HCT116 (cell line): Measurements from ENCODE around the gene GSG1L. TPM values are rescaled to one million over a fixed set of nuclear protein-coding genes. Genes with fewer than 3 reads are reported as not detected.

Source experiments
- ATAC-seq: fragments of 200-7000 bp; cut with Tn5 transposase; 2 replicates; pipeline ENCODE4 v1.9.1; 2020; ENCODE audit warnings: mild to moderate bottlenecking, moderate library complexity
- BruUV-seq: library from RNA; stranded (reverse); fragments of 400-500 nt; replicated peaks from 2 replicates; lab custom pipeline; 2021; lab: Mats Ljungman, UMichigan
- CTCF ChIA-PET: fragments of 300-600 bp; sonication (Branson Sonifier 250); formaldehyde crosslinking; loops from one replicate; lab custom pipeline; 2021; ENCODE audit warnings: antibody characterized with exemption; lab: Charles Lee
- POLR2A ChIA-PET: fragments of 300-600, 350-600 bp; sonication (Branson Sonifier 250); formaldehyde crosslinking; loops from one replicate; lab custom pipeline; 2021; ENCODE audit warnings: antibody characterized with exemption; lab: Charles Lee
- RAD21 ChIA-PET, 2 experiments: fragments of 300-600 bp; sonication (Branson Sonifier 250); formaldehyde crosslinking; loops; one replicate each; lab custom pipeline; 2023; ENCODE audit warnings: low total read pairs in 2 of 2; ENCODE audit not compliant: uncharacterized antibody in 2 of 2, unreplicated experiment in 2 of 2, low non-redundant PET in 1 of 2; lab: Charles Lee
- DNase-seq: peaks from one replicate; pipeline ENCODE4 v3.0.0-alpha.2; 2010; ENCODE audit warnings: low read depth, low spot score
- H2AFZ ChIP-seq: fragments of 200-600 bp; shearing (Covaris generic), sonication (generic); 2 replicates; pipeline ENCODE4 v1.6.1; 2017; ENCODE audit warnings: low read depth, mixed run types, mixed read lengths, antibody characterized with exemption, low read length; ENCODE audit not compliant: poor library complexity, severe bottlenecking
- H3K27ac ChIP-seq: 2 replicates; pipeline ENCODE4 v1.5.1; 2012; ENCODE audit warnings: low read depth, low read length
- H3K27me3 ChIP-seq: fragments of 200-600 bp; sonication (generic); 2 replicates; pipeline ENCODE4 v1.6.1; 2016; ENCODE audit warnings: mixed run types, low read length, mixed read lengths; ENCODE audit not compliant: insufficient read depth
- H3K36me3 ChIP-seq, 2 experiments: fragments of 200-500 bp in 1 of 2; fragments of 200-600 bp in 1 of 2; sonication (Bioruptor generic) in 1 of 2; sonication (generic) in 1 of 2; 2 replicates each; pipeline versions ENCODE4 v1.5.1 to v1.6.1; 2014 to 2016; ENCODE audit warnings: low read length in 2 of 2, inconsistent platforms in 1 of 2, mixed read lengths in 1 of 2, mixed run types in 1 of 2; ENCODE audit not compliant: insufficient read depth in 2 of 2, control insufficient read depth in 1 of 2
- H3K4me1 ChIP-seq, 2 experiments: fragments of 200-600 bp in 1 of 2; sonication (generic) in 1 of 2; 2 replicates each; pipeline versions ENCODE4 v1.5.1 to v1.6.1; 2012 to 2017; ENCODE audit warnings: low read length in 2 of 2, inconsistent platforms in 1 of 2, mild to moderate bottlenecking in 1 of 2, mixed read lengths in 1 of 2, mixed run types in 1 of 2, moderate library complexity in 1 of 2; ENCODE audit not compliant: insufficient read depth in 2 of 2, control insufficient read depth in 1 of 2
- H3K4me2 ChIP-seq: fragments of 200-600 bp; sonication (generic); 2 replicates; pipeline ENCODE4 v1.6.1; 2017; ENCODE audit warnings: mixed run types, low read length, mixed read lengths
- H3K4me3 ChIP-seq, 2 experiments: fragments of 200-600 bp in 1 of 2; sonication (generic) in 1 of 2; replicated peaks in 1 of 2; 2 replicates each; pipeline ENCODE4 v1.5.1; 2011 to 2016; ENCODE audit warnings: low read length in 2 of 2, control low read depth in 1 of 2, low read depth in 1 of 2, mild to moderate bottlenecking in 1 of 2, mixed read lengths in 1 of 2, mixed run types in 1 of 2
- H3K79me2 ChIP-seq: fragments of 200-600 bp; sonication (generic); 2 replicates; pipeline ENCODE4 v1.6.1; 2017; ENCODE audit warnings: mild to moderate bottlenecking, mixed run types, low read length, moderate library complexity, mixed read lengths; ENCODE audit not compliant: insufficient read depth
- H3K9ac ChIP-seq: fragments of 200-600 bp; sonication (generic); 2 replicates; pipeline ENCODE4 v1.6.1; 2016; ENCODE audit warnings: low read length, mixed read lengths
- H3K9me2 ChIP-seq: fragments of 200-600 bp; sonication (generic), shearing (Covaris generic); 2 replicates; pipeline ENCODE4 v1.6.1; 2017; ENCODE audit warnings: mixed run types, mild to moderate bottlenecking, moderate library complexity; ENCODE audit not compliant: insufficient read depth
- H3K9me3 ChIP-seq, 2 experiments: fragments of 200-500 bp in 1 of 2; fragments of 200-600 bp in 1 of 2; sonication (Bioruptor generic) in 1 of 2; sonication (generic) in 1 of 2; 2 replicates each; pipeline ENCODE4 v1.6.1; 2014 to 2017; ENCODE audit warnings: low read length in 2 of 2, mixed read lengths in 2 of 2, inconsistent platforms in 1 of 2, low read depth in 1 of 2, mild to moderate bottlenecking in 1 of 2, mixed run types in 1 of 2, moderate library complexity in 1 of 2; ENCODE audit not compliant: control insufficient read depth in 1 of 2, insufficient read depth in 1 of 2
- H4K20me1 ChIP-seq: fragments of 200-600 bp; sonication (generic), shearing (Covaris generic); 2 replicates; pipeline ENCODE4 v1.6.1; 2017; ENCODE audit warnings: mixed run types, mild to moderate bottlenecking, moderate library complexity; ENCODE audit not compliant: insufficient read depth
- CBX3 ChIP-seq: IDR thresholded peaks from 2 replicates; pipeline ENCODE4 v1.6.1; 2012; ENCODE audit warnings: low read depth
- EGR1 ChIP-seq: IDR thresholded peaks from 2 replicates; pipeline ENCODE4 v1.6.1; 2012; ENCODE audit warnings: low read depth
- EZH2 ChIP-seq: fragments of 200-600 bp; sonication (generic); IDR thresholded peaks from 2 replicates; pipeline ENCODE4 v1.6.1; 2017; ENCODE audit warnings: antibody characterized with exemption, mixed run types
- EZH2phosphoT487 ChIP-seq: fragments of 200-600 bp; IDR thresholded peaks from 2 replicates; pipeline ENCODE4 v1.6.1; 2018; ENCODE audit warnings: antibody characterized with exemption, borderline replicate concordance
- FOSL1 ChIP-seq: IDR thresholded peaks from 2 replicates; pipeline ENCODE4 v1.6.1; 2012; ENCODE audit warnings: low read depth
- JUND ChIP-seq: IDR thresholded peaks from 2 replicates; pipeline ENCODE4 v1.6.1; 2012
- MAX ChIP-seq: IDR thresholded peaks from 2 replicates; pipeline ENCODE4 v1.6.1; 2012
- POLR2A ChIP-seq: IDR thresholded peaks from 2 replicates; pipeline ENCODE4 v1.7.0; 2011; ENCODE audit warnings: borderline replicate concordance; ENCODE audit not compliant: insufficient read depth, insufficient read length; ENCODE audit errors: extremely low read depth
- POLR2AphosphoS5 ChIP-seq: IDR thresholded peaks from 2 replicates; pipeline ENCODE4 v1.6.1; 2011; ENCODE audit warnings: mild to moderate bottlenecking, low read depth, low read length, moderate library complexity
- RAD21 ChIP-seq: IDR thresholded peaks from 2 replicates; pipeline ENCODE4 v1.6.1; 2012; ENCODE audit warnings: low read depth, mild to moderate bottlenecking
- SIN3A ChIP-seq: IDR thresholded peaks from 2 replicates; pipeline ENCODE4 v1.6.1; 2012; ENCODE audit warnings: low read depth
- SRF ChIP-seq: IDR thresholded peaks from 2 replicates; pipeline ENCODE4 v1.6.1; 2012; ENCODE audit warnings: low read depth
- TCF7L2 ChIP-seq: IDR thresholded peaks from 2 replicates; pipeline ENCODE4 v1.7.0; 2011; ENCODE audit warnings: borderline replicate concordance, inconsistent platforms; ENCODE audit not compliant: insufficient read depth, insufficient read length; ENCODE audit errors: extremely low read depth
- YY1 ChIP-seq: IDR thresholded peaks from 2 replicates; pipeline ENCODE4 v1.6.1; 2011; ENCODE audit warnings: low read length, low read depth, moderate library complexity, mild to moderate bottlenecking; ENCODE audit not compliant: insufficient replicate concordance; ENCODE audit errors: extremely low read depth
- ZNF274 ChIP-seq: fragments of 200-500 bp; sonication (Bioruptor generic); IDR thresholded peaks from 2 replicates; pipeline ENCODE4 v1.6.1; 2014; ENCODE audit warnings: mild to moderate bottlenecking, low read depth, low read length, inconsistent platforms
- intact Hi-C: fragments of 100-400 bp; cut with micrococcal nuclease; formaldehyde crosslinking; loops from 2 replicates; pipeline ENCODE4 v1.10.0; 2022
- total RNA-seq: library from RNA; stranded (reverse); gene quantifications from one replicate; pipeline ENCODE4 v1.2.1, GENCODE V29; 2021; ENCODE audit not compliant: unreplicated experiment
- TF ChIP-seq, protein P1 (sequence below): IDR thresholded peaks from 2 replicates; pipeline ENCODE4 v1.6.1; 2012
- TF ChIP-seq, protein P2 (sequence below): IDR thresholded peaks from 2 replicates; pipeline ENCODE4 v1.6.1; 2012; ENCODE audit warnings: low read depth

The GSG1L gene
- total RNA-seq, 1 experiment from 2014 or later, result not detected

- TF ChIP-seq EGR1, result no peak
- TF ChIP-seq RAD21, result no peak; the same call in 1 of the 2 replicates
- TF ChIP-seq, protein P1, sequence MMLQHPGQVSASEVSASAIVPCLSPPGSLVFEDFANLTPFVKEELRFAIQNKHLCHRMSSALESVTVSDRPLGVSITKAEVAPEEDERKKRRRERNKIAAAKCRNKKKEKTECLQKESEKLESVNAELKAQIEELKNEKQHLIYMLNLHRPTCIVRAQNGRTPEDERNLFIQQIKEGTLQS, result no peak
- peak; percentile 91 for TF ChIP-seq JUND
These were observed 293.8 kb downstream of the GSG1L start (continued) for GRCh38 chr16:27769561-27770255.

- no peak for ATAC-seq
- H3K27me3 ChIP-seq, result no peaks in the 10 kb centered on the region
- peak overlapping the region; percentile 78 for H3K27ac ChIP-seq
- DNase-seq, result no peak
- intact Hi-C loops, result no loop called here
- peaks cover 0 to under 1% of the 10 kb centered on the region in 2 experiments; a peak in 1 of 4 replicates for H3K36me3 ChIP-seq
- H3K4me3 ChIP-seq, result no peak overlapping the region
- no peaks in the 10 kb centered on the region for H3K9me3 ChIP-seq
- POLR2A ChIA-PET, result no interaction called here
- RAD21 ChIA-PET, result no interaction called here
- CTCF ChIA-PET, result interaction anchor here (1.3 to 2.0 kb wide), 2 partner anchors 10 to 99 kb away, joined by 3 to 8 read pairs; no protein-coding TSS in a partner anchor
- H3K4me1 ChIP-seq, result peaks cover 26 to 33% of the 10 kb centered on the region in 2 experiments
- H3K9me2 ChIP-seq, result no peaks in the 10 kb centered on the region
- no peaks in the 10 kb centered on the region for H3K79me2 ChIP-seq
- H3K4me2 ChIP-seq, result peak overlapping the region; percentile 77
- BruUV-seq, result no TSS peak
- TF ChIP-seq JUND (no peak), EZH2 (no peak), CBX3 (no peak), YY1 (no peak), POLR2A (no peak), EGR1 (no peak), RAD21 (no peak), POLR2AphosphoS5 (no peak), SRF (no peak), EZH2phosphoT487 (no peak), SIN3A (no peak), FOSL1 (no peak), MAX (no peak), ZNF274 (no peak), TCF7L2 (no peak)
- TF ChIP-seq, protein P1, result no peak
- TF ChIP-seq, protein P2, sequence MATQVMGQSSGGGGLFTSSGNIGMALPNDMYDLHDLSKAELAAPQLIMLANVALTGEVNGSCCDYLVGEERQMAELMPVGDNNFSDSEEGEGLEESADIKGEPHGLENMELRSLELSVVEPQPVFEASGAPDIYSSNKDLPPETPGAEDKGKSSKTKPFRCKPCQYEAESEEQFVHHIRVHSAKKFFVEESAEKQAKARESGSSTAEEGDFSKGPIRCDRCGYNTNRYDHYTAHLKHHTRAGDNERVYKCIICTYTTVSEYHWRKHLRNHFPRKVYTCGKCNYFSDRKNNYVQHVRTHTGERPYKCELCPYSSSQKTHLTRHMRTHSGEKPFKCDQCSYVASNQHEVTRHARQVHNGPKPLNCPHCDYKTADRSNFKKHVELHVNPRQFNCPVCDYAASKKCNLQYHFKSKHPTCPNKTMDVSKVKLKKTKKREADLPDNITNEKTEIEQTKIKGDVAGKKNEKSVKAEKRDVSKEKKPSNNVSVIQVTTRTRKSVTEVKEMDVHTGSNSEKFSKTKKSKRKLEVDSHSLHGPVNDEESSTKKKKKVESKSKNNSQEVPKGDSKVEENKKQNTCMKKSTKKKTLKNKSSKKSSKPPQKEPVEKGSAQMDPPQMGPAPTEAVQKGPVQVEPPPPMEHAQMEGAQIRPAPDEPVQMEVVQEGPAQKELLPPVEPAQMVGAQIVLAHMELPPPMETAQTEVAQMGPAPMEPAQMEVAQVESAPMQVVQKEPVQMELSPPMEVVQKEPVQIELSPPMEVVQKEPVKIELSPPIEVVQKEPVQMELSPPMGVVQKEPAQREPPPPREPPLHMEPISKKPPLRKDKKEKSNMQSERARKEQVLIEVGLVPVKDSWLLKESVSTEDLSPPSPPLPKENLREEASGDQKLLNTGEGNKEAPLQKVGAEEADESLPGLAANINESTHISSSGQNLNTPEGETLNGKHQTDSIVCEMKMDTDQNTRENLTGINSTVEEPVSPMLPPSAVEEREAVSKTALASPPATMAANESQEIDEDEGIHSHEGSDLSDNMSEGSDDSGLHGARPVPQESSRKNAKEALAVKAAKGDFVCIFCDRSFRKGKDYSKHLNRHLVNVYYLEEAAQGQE, result no peak
- no peak overlapping the region for H2AFZ ChIP-seq
- no peak overlapping the region for H3K9ac ChIP-seq
- no peaks in the 10 kb centered on the region for H4K20me1 ChIP-seq
These were observed 294.8 kb downstream of the GSG1L start for GRCh38 chr16:27768651-27769272.
